ENCODE measurements around the gene GJC1. TPM values are rescaled to one million over a fixed set of nuclear protein-coding genes. Genes with fewer than 3 reads are reported as not detected.

Gene GJC1
- polyA plus RNA-seq, 2 of the 4 experiments (the other 2 are of a cell fraction) = 21.2 to 22.1 TPM

- Histone ChIP-seq H3K9me3 (no peaks in the 10 kb centered on the region), H3K4me2 (no peak overlapping the region), H3K4me1 (no peaks in the 10 kb centered on the region), H3K27ac (no peak overlapping the region), H3K4me3 (no peak overlapping the region)
- ATAC-seq (peak; percentile 20 to 36; a peak in 4 of 6 replicates), DNase-seq (ENCODE audit: low read depth in 1 of 2, low spot score in 1 of 2) (no peak), FAIRE-seq (no peak)
- ChIA-PET CTCF (interaction anchor here (5.7 to 30.3 kb wide), 2 partner anchors 11 to 78 kb away, joined by 42 to 1787 read pairs; partner anchors contain the start of gene HIGD1B), POLR2A (no interaction called here)
- WGBS (ENCODE audit: missing lambda C conversion rate) = 83% methylated on average over 15 of the region's 15 CpGs
- TF ChIP-seq ESRRA (IDR thresholded peaks at IDR 0.05; ENCODE audit: borderline replicate concordance, low read length) (no peak), GATA3 (IDR thresholded peaks at IDR 0.05; ENCODE audit: borderline replicate concordance) (no peak), RFX5 (IDR thresholded peaks at IDR 0.05) (no peak), BCL3 (IDR thresholded peaks at IDR 0.05) (no peak)
Measured at GRCh38 chr17:44787271-44787940, 42.7 kb downstream of the GJC1 start.

- Histone ChIP-seq H3K9me3 (no peaks in the 10 kb centered on the region), H3K4me1 (no peaks in the 10 kb centered on the region), H3K4me3 (no peak overlapping the region), H3K4me2 (no peak overlapping the region), H3K27ac (no peak overlapping the region)
- POLR2A ChIA-PET = no interaction called here
- no peak for TF ChIP-seq CHD4 (IDR thresholded peaks at IDR 0.05; ENCODE audit: borderline replicate concordance)
- TF ChIP-seq FOSB (CRISPR knock-in tag; IDR thresholded peaks at IDR 0.05) = no peak
- TF ChIP-seq CTCF (IDR thresholded peaks at IDR 0.05) = no peak
- no peak for TF ChIP-seq JUNB (IDR thresholded peaks at IDR 0.05)
- no peak for TF ChIP-seq RARB (CRISPR knock-in tag; IDR thresholded peaks at IDR 0.05)
- no peak for TF ChIP-seq POLR2A (IDR thresholded peaks at IDR 0.05; ENCODE audit: low read length)
- TF ChIP-seq BHLHE40 (IDR thresholded peaks at IDR 0.05; ENCODE audit: low read depth, low read length) = no peak
- TF ChIP-seq MAFK (IDR thresholded peaks at IDR 0.05; ENCODE audit: partially characterized antibody) = no peak
- TF ChIP-seq EP300 (IDR thresholded peaks at IDR 0.05) = no peak
- no peak for TF ChIP-seq E2F6 (IDR thresholded peaks at IDR 0.05; ENCODE audit: borderline replicate concordance, low read depth)
- TF ChIP-seq CEBPB (IDR thresholded peaks at IDR 0.05) = no peak
- TF ChIP-seq PHF8 (IDR thresholded peaks at IDR 0.05; ENCODE audit: borderline replicate concordance, low read depth) = no peak
- 81% methylated on average over 16 of the region's 16 CpGs for WGBS (ENCODE audit: missing lambda C conversion rate)
- FAIRE-seq (no peak), ATAC-seq (peak in 1 of 2 experiments; percentile 35; a peak in 3 of 6 replicates), DNase-seq (ENCODE audit: low read depth in 1 of 2, low spot score in 1 of 2) (no peak)
- CTCF ChIA-PET = interaction anchor here (4.0 to 30.3 kb wide), 3 partner anchors 10 to 79 kb away, joined by 11 to 1787 read pairs (median 42); partner anchors contain the start of gene HIGD1B
Measured at GRCh38 chr17:44786551-44787081, 43.5 kb downstream of the GJC1 start.

GRCh38 chr17:44785921-44786320, 44.2 kb downstream of the GJC1 start:
- 75% methylated on average over 7 of the region's 7 CpGs for WGBS (ENCODE audit: missing lambda C conversion rate)
- H3K4me3 ChIP-seq = no peak overlapping the region
- no peak for ATAC-seq
- TF ChIP-seq FOSB (CRISPR knock-in tag; IDR thresholded peaks at IDR 0.05) = no peak
- no peak for TF ChIP-seq MAX (IDR thresholded peaks at IDR 0.05)
- TF ChIP-seq KDM1A (IDR thresholded peaks at IDR 0.05; ENCODE audit: low read depth) = no peak
- TF ChIP-seq ZNF302 (CRISPR knock-in tag; IDR thresholded peaks at IDR 0.05) = no peak
- no peak for TF ChIP-seq MYC (IDR thresholded peaks at IDR 0.05; ENCODE audit: borderline replicate concordance, low read length)
- TF ChIP-seq POLR2AphosphoS2 (conservative IDR thresholded peaks at IDR 0.05; ENCODE audit: low read length) = no peak
- TF ChIP-seq CBX2 (IDR thresholded peaks at IDR 0.05; ENCODE audit: borderline replicate concordance, low read depth) = no peak
- TF ChIP-seq USF2 (IDR thresholded peaks at IDR 0.05) = no peak
- TF ChIP-seq CTCF (IDR thresholded peaks at IDR 0.05) = no peak
- no peak for TF ChIP-seq GATA3 (IDR thresholded peaks at IDR 0.05; ENCODE audit: borderline replicate concordance)
- no peak for TF ChIP-seq BHLHE40 (IDR thresholded peaks at IDR 0.05; ENCODE audit: low read depth, low read length)
- TF ChIP-seq NR3C1 (IDR thresholded peaks at IDR 0.05) = no peak
- TF ChIP-seq ELK1 (IDR thresholded peaks at IDR 0.05; ENCODE audit: low read depth, low read length) = no peak

More at GRCh38 chr17:44785921-44786320, 44.2 kb downstream of the GJC1 start:
- FAIRE-seq (no peak), DNase-seq (ENCODE audit: low read depth in 1 of 2, low spot score in 1 of 2) (no peak)
- Histone ChIP-seq H3K4me2 (no peak overlapping the region), H3K9me3 (no peaks in the 10 kb centered on the region), H3K27ac (no peak overlapping the region), H3K4me1 (no peaks in the 10 kb centered on the region)
- ChIA-PET POLR2A (interaction anchor here (0.7 kb wide), 1 partner anchor 10 kb away, joined by 3 read pairs; no protein-coding TSS in a partner anchor), CTCF (interaction anchor here (0.9 to 30.3 kb wide), 7 partner anchors 8 to 80 kb away, joined by 3 to 1787 read pairs (median 3); partner anchors contain the start of gene HIGD1B)
